ENCODE results near the gene POFUT2. TPM values are rescaled to one million over a fixed set of nuclear protein-coding genes. Genes with fewer than 3 reads are reported as not detected.

Gene POFUT2
- total RNA-seq, 4 donors from 2014 or later: 17.5 to 48.9 (median 19.8) TPM

DNA sequence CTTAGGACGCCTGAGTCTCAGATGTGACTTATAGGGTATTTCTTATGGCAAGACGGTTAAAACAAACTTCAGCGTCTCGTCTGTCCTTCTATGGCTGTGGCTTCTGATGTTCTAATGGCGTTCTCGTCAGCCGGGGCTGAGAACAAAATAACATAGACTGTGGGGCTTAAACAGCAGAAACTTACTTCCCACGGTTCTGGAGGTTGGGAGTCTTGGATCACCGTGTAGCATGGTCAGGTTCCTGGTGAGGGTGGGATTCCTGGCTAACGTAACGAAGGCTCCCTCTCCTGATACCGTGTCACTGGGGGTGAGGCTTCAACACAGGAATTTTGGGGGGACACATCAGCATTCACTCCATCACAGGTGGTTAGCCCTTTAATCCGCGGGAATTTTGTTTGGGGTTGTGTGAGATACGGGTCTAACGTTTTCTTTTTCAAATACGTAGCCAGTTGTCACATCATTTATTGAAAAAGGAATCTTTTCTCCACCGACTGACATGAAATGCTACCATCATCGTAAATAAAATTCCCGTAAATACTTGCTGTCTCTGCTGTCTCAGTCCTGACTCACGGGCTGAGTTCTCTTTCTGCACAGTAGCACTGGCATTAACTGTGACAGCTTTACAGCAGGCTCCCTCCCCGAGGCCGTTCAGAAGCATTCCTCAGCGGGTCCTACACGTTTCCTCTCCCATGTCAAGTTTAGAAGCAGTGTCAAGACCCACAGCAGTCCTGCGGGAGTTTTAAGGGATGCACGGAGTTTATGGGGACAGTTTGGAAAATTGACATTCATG, 8.1 kb upstream of the POFUT2 start:
- no peak for ATAC-seq (ENCODE audit: low FRiP score)
- no peak for DNase-seq (ENCODE audit: low spot score)
- no peak for TF ChIP-seq CTCF (IDR thresholded peaks at IDR 0.05)

DNA sequence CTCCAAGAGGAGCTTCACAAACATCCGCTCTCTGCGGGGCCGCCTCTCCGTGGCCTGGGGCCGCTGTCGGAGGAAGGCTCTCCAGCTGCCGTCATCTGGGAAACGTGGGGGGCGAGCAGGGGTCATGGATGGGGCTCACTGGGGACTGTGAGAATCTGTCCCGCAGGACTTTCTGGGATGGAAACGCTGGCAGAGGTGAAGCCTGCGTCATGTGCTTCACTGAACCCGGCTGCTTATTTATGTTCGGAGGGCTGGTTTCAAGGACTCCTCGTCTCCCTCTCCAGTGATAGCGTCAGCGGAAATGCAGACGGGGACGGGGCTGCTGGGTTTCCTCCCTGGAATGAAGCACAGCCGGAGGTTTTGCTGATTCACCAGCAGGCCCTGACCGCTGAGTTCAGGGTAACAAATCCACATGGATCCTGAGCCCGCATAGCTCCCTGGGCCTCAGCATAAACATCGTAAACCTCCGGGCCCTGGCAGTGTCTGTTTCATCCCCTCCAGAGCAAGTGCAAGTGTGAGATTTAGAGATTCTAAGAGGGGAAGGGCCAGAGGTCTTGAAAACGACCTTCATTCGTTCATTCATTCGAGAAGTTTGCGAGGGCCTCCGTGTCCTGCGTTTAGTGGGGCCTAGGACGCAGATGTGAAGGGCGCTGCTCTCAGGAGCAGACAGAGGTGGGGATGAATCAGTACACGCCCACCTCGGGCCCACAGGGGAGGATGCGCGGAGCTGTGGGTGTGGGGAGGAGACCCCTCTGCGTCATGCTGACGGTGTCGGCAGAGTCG, 7.0 kb upstream of the POFUT2 start:
- ATAC-seq (ENCODE audit: low FRiP score): peak; percentile 55
- no peak for TF ChIP-seq CTCF (IDR thresholded peaks at IDR 0.05)
- no peak for DNase-seq (ENCODE audit: low spot score)

GRCh38 chr21:45293726-45294401, 6.2 kb upstream of the POFUT2 start:
- DNase-seq (ENCODE audit: low spot score) (no peak), ATAC-seq (ENCODE audit: low FRiP score) (no peak)
- TF ChIP-seq CTCF (IDR thresholded peaks at IDR 0.05): no peak

GRCh38 chr21:45293220-45293725, 5.6 kb upstream of the POFUT2 start:
- no peak for ATAC-seq (ENCODE audit: low FRiP score)
- TF ChIP-seq CTCF (IDR thresholded peaks at IDR 0.05): no peak
- no peak for DNase-seq (ENCODE audit: low spot score)

DNA sequence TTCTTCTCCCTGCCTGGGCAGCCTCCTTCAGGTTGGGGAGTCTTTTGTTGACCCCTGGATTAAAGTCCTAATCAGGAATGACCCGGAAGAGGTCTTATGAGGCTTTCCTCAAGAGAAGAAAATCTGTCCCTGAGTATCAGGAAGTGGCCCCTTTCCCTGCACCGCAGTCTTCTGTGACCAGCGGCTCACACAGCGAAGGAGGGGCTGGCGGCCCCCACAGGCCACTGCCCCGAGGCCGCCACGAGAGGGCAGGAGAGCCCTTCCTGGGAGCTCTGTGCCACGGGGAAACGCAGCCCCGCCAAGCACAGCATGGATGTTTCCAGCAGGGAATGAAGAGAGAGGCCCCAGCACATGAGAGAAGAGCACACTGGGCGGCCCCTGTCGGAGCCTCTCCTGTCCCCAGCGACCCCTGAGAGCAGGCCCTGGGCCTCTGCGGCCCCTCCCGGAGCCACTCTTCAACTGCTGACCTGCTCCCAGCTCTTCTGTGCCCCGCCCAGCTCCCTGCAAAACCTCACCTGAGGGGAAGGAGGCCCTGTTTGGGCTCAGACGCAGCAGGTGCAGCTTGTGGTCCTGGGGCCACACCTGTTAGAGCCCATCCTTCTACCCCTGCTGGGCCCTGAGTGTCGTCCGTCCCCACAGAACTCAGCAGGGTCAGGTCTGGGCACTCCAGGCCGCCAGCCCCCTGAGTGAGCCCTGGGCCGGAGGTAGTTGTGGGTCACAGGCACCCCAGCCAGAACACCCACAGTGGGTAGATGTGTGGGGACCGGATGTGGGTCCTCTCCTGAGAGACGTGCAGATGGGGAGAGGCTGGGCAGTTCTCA, 4.9 kb upstream of the POFUT2 start:
- ATAC-seq (ENCODE audit: low FRiP score): peak; percentile 62
- DNase-seq (ENCODE audit: low spot score): no peak
- TF ChIP-seq CTCF (IDR thresholded peaks at IDR 0.05): peak in 2 of 3 donors; percentile 84 to 97
